ENCODE data around the gene HOXA5.

DNA sequence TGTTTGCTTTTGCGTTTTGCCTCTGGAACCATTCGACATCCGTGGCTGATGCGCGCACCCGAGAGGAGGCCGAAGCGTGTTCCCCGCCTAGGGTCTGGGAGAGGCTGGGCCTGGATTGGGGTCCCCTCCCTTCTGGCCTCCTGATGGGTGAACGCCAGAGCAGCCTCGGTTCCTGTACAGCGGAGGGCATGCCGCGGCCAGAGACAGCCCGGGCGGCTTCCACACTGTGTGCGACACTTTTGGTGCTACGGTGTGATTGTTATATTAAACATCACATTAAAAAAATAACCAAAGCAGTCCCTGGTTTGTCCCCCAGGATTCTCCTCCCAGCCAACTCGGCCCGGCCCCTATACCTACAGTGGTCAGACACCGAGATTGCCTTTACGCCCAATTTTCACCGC, 16.7 kb upstream of the HOXA5 start:
- no peak for TF ChIP-seq YY1 (IDR thresholded peaks at IDR 0.05; ENCODE audit: low read depth, low read length)
- TF ChIP-seq, protein P1, sequence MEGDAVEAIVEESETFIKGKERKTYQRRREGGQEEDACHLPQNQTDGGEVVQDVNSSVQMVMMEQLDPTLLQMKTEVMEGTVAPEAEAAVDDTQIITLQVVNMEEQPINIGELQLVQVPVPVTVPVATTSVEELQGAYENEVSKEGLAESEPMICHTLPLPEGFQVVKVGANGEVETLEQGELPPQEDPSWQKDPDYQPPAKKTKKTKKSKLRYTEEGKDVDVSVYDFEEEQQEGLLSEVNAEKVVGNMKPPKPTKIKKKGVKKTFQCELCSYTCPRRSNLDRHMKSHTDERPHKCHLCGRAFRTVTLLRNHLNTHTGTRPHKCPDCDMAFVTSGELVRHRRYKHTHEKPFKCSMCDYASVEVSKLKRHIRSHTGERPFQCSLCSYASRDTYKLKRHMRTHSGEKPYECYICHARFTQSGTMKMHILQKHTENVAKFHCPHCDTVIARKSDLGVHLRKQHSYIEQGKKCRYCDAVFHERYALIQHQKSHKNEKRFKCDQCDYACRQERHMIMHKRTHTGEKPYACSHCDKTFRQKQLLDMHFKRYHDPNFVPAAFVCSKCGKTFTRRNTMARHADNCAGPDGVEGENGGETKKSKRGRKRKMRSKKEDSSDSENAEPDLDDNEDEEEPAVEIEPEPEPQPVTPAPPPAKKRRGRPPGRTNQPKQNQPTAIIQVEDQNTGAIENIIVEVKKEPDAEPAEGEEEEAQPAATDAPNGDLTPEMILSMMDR (IDR thresholded peaks at IDR 0.05 in 2 of 3, conservative IDR thresholded peaks at IDR 0.05 in 1 of 3; ENCODE audit: control insufficient read depth in 2 of 3, extremely low read depth in 1 of 3, insufficient read depth in 1 of 3, low read depth in 3 of 3, low read length in 3 of 3): no peak
